SK-N-SH (cell line): ENCODE data around the gene TMEM63C. TPM values are rescaled to one million over a fixed set of nuclear protein-coding genes. Genes with fewer than 3 reads are reported as not detected.

Experiments
- CTCF ChIA-PET: fragments of 300-600, 350-600 bp; formaldehyde crosslinking; extraction: SDS; loops from one replicate; lab custom pipeline; 2021; lab: Yijun Ruan, JAX
- POLR2A ChIA-PET: fragments of 350-600 bp; sonication (Branson Sonifier 250); formaldehyde crosslinking; extraction: SDS; loops from one replicate; lab custom pipeline; 2020; ENCODE audit warnings: antibody characterized with exemption, inconsistent platforms; lab: Yijun Ruan, JAX
- DNase-seq: peaks from one replicate; pipeline ENCODE4 v3.0.0; 2012
- H2AFZ ChIP-seq: fragments of 200-600 bp; sonication (generic); 2 replicates; pipeline ENCODE4 v1.8.1; 2016; ENCODE audit warnings: antibody characterized with exemption, mild to moderate bottlenecking, low read depth
- H3F3A ChIP-seq: fragments of 200-600 bp; sonication (generic); replicated peaks from 2 replicates; pipeline ENCODE3; 2016; ENCODE audit warnings: antibody characterized with exemption, mild to moderate bottlenecking; ENCODE audit not compliant: insufficient read depth
- H3K27ac ChIP-seq, 2 experiments: fragments of 200-500 bp in 1 of 2; fragments of 200-600 bp in 1 of 2; sonication (Bioruptor generic) in 1 of 2; sonication (generic), shearing (Covaris generic) in 1 of 2; 2 replicates each; pipeline versions ENCODE4 v1.5.1 to v1.6.1; 2014 to 2016; ENCODE audit warnings: low read depth in 2 of 2, inconsistent platforms in 1 of 2, low read length in 1 of 2, mild to moderate bottlenecking in 1 of 2, mixed read lengths in 1 of 2
- H3K27me3 ChIP-seq: fragments of 200-600 bp; sonication (generic), shearing (Covaris generic); 2 replicates; pipeline ENCODE4 v1.6.1; 2016; ENCODE audit warnings: mixed run types; ENCODE audit not compliant: insufficient read depth
- H3K36me3 ChIP-seq, 2 experiments: fragments of 200-500 bp in 1 of 2; fragments of 200-600 bp in 1 of 2; sonication (Bioruptor generic) in 1 of 2; sonication (generic) in 1 of 2; replicated peaks in 1 of 2; 2 replicates each; pipeline versions ENCODE3 to v1.5.1; 2014 to 2016; ENCODE audit warnings: low read length in 1 of 2, mild to moderate bottlenecking in 1 of 2; ENCODE audit not compliant: insufficient read depth in 2 of 2, control insufficient read depth in 1 of 2
- H3K4me1 ChIP-seq, 2 experiments: fragments of 200-500 bp in 1 of 2; fragments of 200-600 bp in 1 of 2; sonication (Bioruptor generic) in 1 of 2; sonication (generic), shearing (Covaris generic) in 1 of 2; 2 replicates each; pipeline versions ENCODE4 v1.5.1 to v1.6.1; 2014 to 2016; ENCODE audit warnings: low read depth in 1 of 2, low read length in 1 of 2, mixed run types in 1 of 2; ENCODE audit not compliant: insufficient read depth in 2 of 2, control insufficient read depth in 1 of 2
- H3K4me2 ChIP-seq: fragments of 200-600 bp; sonication (generic), shearing (Covaris generic); 2 replicates; pipeline ENCODE4 v1.6.1; 2017; ENCODE audit warnings: mixed run types
- H3K4me3 ChIP-seq, 2 experiments: fragments of 200-500 bp in 1 of 2; fragments of 200-600 bp in 1 of 2; sonication (Bioruptor generic) in 1 of 2; sonication (generic), shearing (Covaris generic) in 1 of 2; 2 replicates each; pipeline versions ENCODE4 v1.5.1 to v1.8.1; 2014 to 2016; ENCODE audit warnings: low read depth in 2 of 2, inconsistent platforms in 1 of 2, low read length in 1 of 2, mild to moderate bottlenecking in 1 of 2, mixed read lengths in 1 of 2, moderate library complexity in 1 of 2
- H3K79me2 ChIP-seq: fragments of 200-600 bp; sonication (generic); 2 replicates; pipeline ENCODE4 v1.8.1; 2017; ENCODE audit warnings: mild to moderate bottlenecking; ENCODE audit not compliant: insufficient read depth
- H3K9ac ChIP-seq: fragments of 200-600 bp; sonication (generic); 2 replicates; pipeline ENCODE4 v1.6.1; 2017; ENCODE audit warnings: mixed run types
- H3K9me2 ChIP-seq: fragments of 200-600 bp; sonication (generic); 2 replicates; pipeline ENCODE4 v1.6.1; 2017; ENCODE audit warnings: mixed run types
- H3K9me3 ChIP-seq: fragments of 200-600 bp; sonication (generic); 2 replicates; pipeline ENCODE4 v1.6.1; 2017; ENCODE audit warnings: mixed run types, mild to moderate bottlenecking, moderate library complexity
- H4K20me1 ChIP-seq: fragments of 200-600 bp; sonication (generic); 2 replicates; pipeline ENCODE4 v1.6.1; 2017; ENCODE audit warnings: mild to moderate bottlenecking, mixed run types; ENCODE audit not compliant: insufficient read depth
- CTCF ChIP-seq: fragments of 200-600 bp; sonication (generic); IDR thresholded peaks from 2 replicates; pipeline ENCODE4 v1.6.1; 2017; ENCODE audit warnings: antibody characterized with exemption, mild to moderate bottlenecking, moderate library complexity
- ELF1 ChIP-seq: IDR thresholded peaks from 2 replicates; pipeline ENCODE4 v1.4.0; 2012
- EZH2phosphoT487 ChIP-seq: fragments of 200-600 bp; sonication (generic); IDR thresholded peaks from 2 replicates; pipeline ENCODE4 v1.6.1; 2017; ENCODE audit warnings: low read depth, mixed run types, mild to moderate bottlenecking, antibody characterized with exemption, moderate library complexity, borderline replicate concordance
- FOXM1 ChIP-seq: IDR thresholded peaks from 2 replicates; pipeline ENCODE4 v1.4.0; 2012; ENCODE audit warnings: low read depth, mild to moderate bottlenecking
- MAX ChIP-seq: IDR thresholded peaks from 2 replicates; pipeline ENCODE4 v1.4.0; 2012; ENCODE audit warnings: low read depth
- MXI1 ChIP-seq: IDR thresholded peaks from 2 replicates; pipeline ENCODE4 v1.6.1; 2012; ENCODE audit warnings: mild to moderate bottlenecking, low read depth, low read length, improper control_type of control experiment
- NFIC ChIP-seq: IDR thresholded peaks from 2 replicates; pipeline ENCODE4 v1.4.0; 2012; ENCODE audit warnings: borderline replicate concordance
- NRF1 ChIP-seq: IDR thresholded peaks from 2 replicates; pipeline ENCODE4 v1.6.1; 2012; ENCODE audit warnings: low read depth, mild to moderate bottlenecking, low read length
- RAD21 ChIP-seq: IDR thresholded peaks from 2 replicates; pipeline ENCODE4 v1.6.1; 2012; ENCODE audit warnings: mild to moderate bottlenecking, low read length
- REST ChIP-seq: IDR thresholded peaks from 2 replicates; pipeline ENCODE4 v1.6.1; 2012; ENCODE audit warnings: mild to moderate bottlenecking, low read depth, low read length, moderate library complexity
- RFX5 ChIP-seq: IDR thresholded peaks from 2 replicates; pipeline ENCODE4 v1.6.1; 2012; ENCODE audit warnings: mild to moderate bottlenecking, improper control_type of control experiment, low read length
- TAF1 ChIP-seq: IDR thresholded peaks from 2 replicates; pipeline ENCODE4 v1.6.1; 2012; ENCODE audit warnings: low read depth, mild to moderate bottlenecking, low read length, moderate library complexity, borderline replicate concordance
- TCF12 ChIP-seq: IDR thresholded peaks from 2 replicates; pipeline ENCODE4 v1.4.0; 2012
- USF1 ChIP-seq: IDR thresholded peaks from 2 replicates; pipeline ENCODE4 v1.4.0; 2012; ENCODE audit warnings: low read depth, borderline replicate concordance
- YY1 ChIP-seq: IDR thresholded peaks from 2 replicates; pipeline ENCODE4 v1.4.0; 2012; ENCODE audit warnings: low read depth, mild to moderate bottlenecking
- WGBS: methylation state at CpG from one replicate; pipeline ENCODE4 v1.1.6; 2017; ENCODE audit warnings: low lambda C conversion rate; 5-methylcytosine and 5-hydroxymethylcytosine counted together
- polyA plus RNA-seq, 3 experiments: library from polyadenylated mRNA; depleted of rRNA; stranded (reverse); fragments of >200 nt; gene quantifications; 2 replicates each; pipeline ENCODE4 v1.2.3, GENCODE V29; 2012

The TMEM63C gene
- polyA plus RNA-seq, 1 of the 3 experiments (the other 2 are of a cell fraction), result 0.25 TPM

GRCh38 chr14:77271113-77271710 is 89.6 kb downstream of the TMEM63C start, which contains the start of gene NGB:
Gene NGB, minus strand, starts transcription at chr14:77271206. Its CDS starts 269 bp downstream, at chr14:77270937.
- Histone ChIP-seq H3K36me3 (peaks cover 0 to 3% of the 10 kb centered on the region in 2 experiments), H3K27me3 (peaks cover 27% of the 10 kb centered on the region), H3K9me2 (no peaks in the 10 kb centered on the region), H3K4me3 (peak within 1 kb of the TSS in 1 of 2 experiments; percentile 14; a peak in 1 of 4 replicates), H3K27ac (no peak within 1 kb of the TSS), H3K79me2 (no peaks in the 10 kb centered on the region), H3K9ac (no peak within 1 kb of the TSS), H2AFZ (no peak within 1 kb of the TSS), H3F3A (no peaks in the 10 kb centered on the region), H3K9me3 (no peaks in the 10 kb centered on the region), H3K4me1 (peaks cover 0 to 14% of the 10 kb centered on the region in 2 experiments; a peak in 1 of 4 replicates), H3K4me2 (no peak within 1 kb of the TSS), H4K20me1 (no peaks in the 10 kb centered on the region)
- WGBS, result 46% methylated on average over 19 of the region's 38 CpGs
- ChIA-PET POLR2A (no interaction called here), CTCF (interaction anchor here (1.4 kb wide), 1 partner anchor 45 kb away, joined by 3 read pairs; no protein-coding TSS in a partner anchor)
- no peak for TF ChIP-seq EZH2phosphoT487
- no peak for TF ChIP-seq NFIC
- TF ChIP-seq NRF1, result no peak
- no peak for TF ChIP-seq MAX
- no peak for TF ChIP-seq TAF1
- no peak for TF ChIP-seq YY1
- peak; percentile 71 for DNase-seq

- Histone ChIP-seq H3K36me3 (peaks cover 0 to 5% of the 10 kb centered on the region in 2 experiments), H3F3A (no peaks in the 10 kb centered on the region), H4K20me1 (no peaks in the 10 kb centered on the region), H3K9me3 (no peaks in the 10 kb centered on the region), H3K4me1 (peaks cover 0 to 18% of the 10 kb centered on the region in 2 experiments; a peak in 1 of 4 replicates), H3K4me2 (no peak overlapping the region), H3K9ac (no peak overlapping the region), H3K27me3 (peaks cover 27% of the 10 kb centered on the region), H2AFZ (no peak overlapping the region), H3K9me2 (no peaks in the 10 kb centered on the region), H3K27ac (no peak overlapping the region), H3K4me3 (no peak overlapping the region), H3K79me2 (no peaks in the 10 kb centered on the region)
- no peak for DNase-seq
- TF ChIP-seq TAF1 (no peak), REST (no peak), ELF1 (no peak), CTCF (no peak), RAD21 (no peak), MXI1 (no peak), USF1 (no peak), RFX5 (no peak), FOXM1 (no peak), TCF12 (no peak)
- ChIA-PET POLR2A (no interaction called here), CTCF (interaction anchor here (0.7 to 1.5 kb wide), 3 partner anchors 28 to 121 kb away, joined by 3 to 4 read pairs (median 3); no protein-coding TSS in a partner anchor)
- 40% methylated on average over 4 of the region's 4 CpGs for WGBS
Measured at GRCh38 chr14:77272261-77272660, 90.7 kb downstream of the TMEM63C start.
